ENCODE measurements around the gene CD80. TPM values are rescaled to one million over a fixed set of nuclear protein-coding genes. Genes with fewer than 3 reads are reported as not detected.
A peak's percentile ranks its signal among the peaks of the same experiment; 100 is the strongest.

Gene CD80
- total RNA-seq, 2 experiments from 2014 or later, result 0.17 to 0.41 TPM

DNA sequence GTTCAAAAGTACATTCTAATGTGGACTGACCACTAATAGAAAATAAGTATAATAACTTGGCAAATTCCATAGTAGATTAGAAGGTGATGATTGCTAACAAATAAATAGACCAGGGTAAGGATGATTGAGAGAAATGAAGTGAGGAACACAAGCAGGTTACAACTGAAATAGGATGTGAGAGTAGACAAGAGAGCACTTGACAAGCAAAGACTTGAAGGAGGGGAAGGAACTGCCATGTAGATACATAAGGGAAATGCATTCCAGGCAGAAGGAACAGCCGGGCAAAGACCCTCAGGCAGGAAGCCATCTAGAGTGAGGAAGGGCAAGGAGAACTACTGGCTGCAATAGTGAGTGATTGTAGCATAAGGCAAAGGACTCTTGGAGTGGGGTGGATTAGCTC lies 43.3 kb upstream of the CD80 start:
- ATAC-seq (ENCODE audit: poor library complexity), result no peak
- Mint-ChIP-seq H3K9me3 (no peaks in the 10 kb centered on the region), H3K27me3 (no peaks in the 10 kb centered on the region), H3K36me3 (ENCODE audit: low read depth) (no peaks in the 10 kb centered on the region), H3K4me3 (no peak overlapping the region), H3K4me1 (ENCODE audit: low read depth) (no peaks in the 10 kb centered on the region), H3K27ac (no peak overlapping the region)
- H3K27me3 ChIP-seq (ENCODE audit: control insufficient read depth in 1 of 2, insufficient read depth in 2 of 2, low read length in 2 of 2), result no peaks in the 10 kb centered on the region
- no peak for DNase-seq
- no peak overlapping the region for H3K27ac ChIP-seq (ENCODE audit: low read depth in 1 of 2, low read length in 2 of 2)
- no peaks in the 10 kb centered on the region for H3K36me3 ChIP-seq (ENCODE audit: insufficient read depth, low read length)
- CTCF ChIA-PET, result no interaction called here
- H3K4me1 ChIP-seq (ENCODE audit: insufficient read depth, low read length), result peaks cover 9% of the 10 kb centered on the region
- POLR2A ChIA-PET, result no interaction called here
- intact Hi-C loops (cut with DNase I, micrococcal nuclease), result no loop called here
- peaks cover 0 to 3% of the 10 kb centered on the region in 2 experiments for H3K9me3 ChIP-seq (ENCODE audit: control insufficient read depth in 1 of 2, insufficient read depth in 1 of 2, low read length in 2 of 2)
- no peak overlapping the region for H3K4me3 ChIP-seq (ENCODE audit: low read length)
- TF ChIP-seq CTCF (IDR thresholded peaks at IDR 0.05), result no peak

GRCh38 chr3:119601154-119601553 lies 41.7 kb upstream of the CD80 start:
- no peaks in the 10 kb centered on the region for H3K4me1 Mint-ChIP-seq (ENCODE audit: low read depth)
- H3K36me3 Mint-ChIP-seq (ENCODE audit: low read depth), result no peaks in the 10 kb centered on the region
- H3K9me3 Mint-ChIP-seq, result no peaks in the 10 kb centered on the region
- DNase-seq (no peak), ATAC-seq (ENCODE audit: poor library complexity) (no peak)
- H3K27ac ChIP-seq (ENCODE audit: low read depth in 1 of 2, low read length in 2 of 2), result no peak overlapping the region
- POLR2A ChIA-PET, result no interaction called here
- H3K4me3 ChIP-seq (ENCODE audit: low read length), result no peak overlapping the region
- H3K27me3 ChIP-seq (ENCODE audit: control insufficient read depth in 1 of 2, insufficient read depth in 2 of 2, low read length in 2 of 2), result no peaks in the 10 kb centered on the region
- CTCF ChIA-PET, result interaction anchor here (0.6 kb wide), 1 partner anchor 40 kb away, joined by 8 read pairs; no protein-coding TSS in a partner anchor
- peaks cover 13% of the 10 kb centered on the region for H3K4me1 ChIP-seq (ENCODE audit: insufficient read depth, low read length)
- H3K9me3 ChIP-seq (ENCODE audit: control insufficient read depth in 1 of 2, insufficient read depth in 1 of 2, low read length in 2 of 2), result peaks cover 0 to 3% of the 10 kb centered on the region in 2 experiments
- TF ChIP-seq CTCF (IDR thresholded peaks at IDR 0.05), result no peak
- H3K27ac Mint-ChIP-seq, result no peak overlapping the region
- H3K36me3 ChIP-seq (ENCODE audit: insufficient read depth, low read length), result no peaks in the 10 kb centered on the region
- intact Hi-C loops (cut with DNase I, micrococcal nuclease), result no loop called here
- no peaks in the 10 kb centered on the region for H3K27me3 Mint-ChIP-seq
- H3K4me3 Mint-ChIP-seq, result no peak overlapping the region

DNA sequence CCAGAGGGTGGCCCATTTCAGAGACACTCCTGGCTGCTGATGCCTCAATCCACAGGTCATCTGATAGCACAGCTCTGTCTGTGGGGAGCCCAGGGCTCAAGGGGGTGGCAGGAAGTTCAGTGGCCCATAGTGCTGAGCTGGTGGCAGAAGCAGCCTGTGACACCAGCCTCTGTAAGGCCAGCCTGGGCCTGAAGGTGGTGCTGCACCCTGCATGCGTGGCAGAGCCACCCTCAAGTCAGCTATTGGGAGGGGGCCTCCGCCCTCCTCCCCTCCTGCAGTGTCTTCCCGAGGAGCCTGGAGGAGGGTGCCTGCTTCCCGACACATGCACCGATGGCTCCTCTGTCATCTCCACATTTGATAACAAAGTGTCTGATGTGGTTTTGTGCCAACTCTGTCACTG lies 41.3 kb upstream of the CD80 start:
- ATAC-seq (ENCODE audit: poor library complexity), result peak; percentile 49
- no peak overlapping the region for H3K27ac ChIP-seq (ENCODE audit: low read depth in 1 of 2, low read length in 2 of 2)
- DNase-seq, result peak in 6 of 14 experiments; percentile 2 to 53 (median 14)
- Mint-ChIP-seq H3K4me1 (ENCODE audit: low read depth) (no peaks in the 10 kb centered on the region), H3K9me3 (no peaks in the 10 kb centered on the region), H3K4me3 (no peak overlapping the region), H3K27ac (no peak overlapping the region), H3K27me3 (no peaks in the 10 kb centered on the region), H3K36me3 (ENCODE audit: low read depth) (no peaks in the 10 kb centered on the region)
- no peaks in the 10 kb centered on the region for H3K36me3 ChIP-seq (ENCODE audit: insufficient read depth, low read length)
- intact Hi-C loops (cut with DNase I, micrococcal nuclease), result no loop called here
- H3K9me3 ChIP-seq (ENCODE audit: control insufficient read depth in 1 of 2, insufficient read depth in 1 of 2, low read length in 2 of 2), result peaks cover 0 to 3% of the 10 kb centered on the region in 2 experiments
- H3K27me3 ChIP-seq (ENCODE audit: control insufficient read depth in 1 of 2, insufficient read depth in 2 of 2, low read length in 2 of 2), result no peaks in the 10 kb centered on the region
- POLR2A ChIA-PET, result no interaction called here
- peaks cover 16% of the 10 kb centered on the region for H3K4me1 ChIP-seq (ENCODE audit: insufficient read depth, low read length)
- TF ChIP-seq CTCF (IDR thresholded peaks at IDR 0.05), result no peak
- no peak overlapping the region for H3K4me3 ChIP-seq (ENCODE audit: low read length)
- CTCF ChIA-PET, result interaction anchor here (0.6 kb wide), 1 partner anchor 40 kb away, joined by 8 read pairs; no protein-coding TSS in a partner anchor

All from CD4-positive, alpha-beta T cell (primary cell).